CD4-positive, alpha-beta T cell treated with Interferon alpha-2 for 1 hour (primary cell): ENCODE measurements around the gene CUL1.

Source experiments
- DNase-seq, 2 donors: peaks; one replicate each; pipeline ENCODE4 v3.0.0-alpha.2; 2020 to 2022

Gene CUL1

GRCh38 chr7:148721390-148721789, 22.7 kb downstream of the CUL1 start:
- DNase-seq = no peak

GRCh38 chr7:148722340-148723165, 23.9 kb downstream of the CUL1 start:
- no peak for DNase-seq

GRCh38 chr7:148723166-148723559, 24.5 kb downstream of the CUL1 start:
- no peak for DNase-seq

GRCh38 chr7:148723846-148724245, 25.1 kb downstream of the CUL1 start:
- DNase-seq = no peak

- DNase-seq = no peak
These were observed 27.7 kb downstream of the CUL1 start for GRCh38 chr7:148726385-148726784.

GRCh38 chr7:148727501-148728278, 29.0 kb downstream of the CUL1 start:
- no peak for DNase-seq

- DNase-seq = no peak
These were observed 31.5 kb downstream of the CUL1 start for GRCh38 chr7:148729984-148730733.

GRCh38 chr7:148732862-148733261, 34.2 kb downstream of the CUL1 start:
- no peak for DNase-seq

GRCh38 chr7:148733496-148733895, 34.8 kb downstream of the CUL1 start:
- no peak for DNase-seq

- no peak for DNase-seq
These were observed 36.4 kb downstream of the CUL1 start for GRCh38 chr7:148735141-148735540.

GRCh38 chr7:148735967-148736366, 37.3 kb downstream of the CUL1 start:
- no peak for DNase-seq

- DNase-seq = no peak
These were observed 40.2 kb downstream of the CUL1 start for GRCh38 chr7:148738737-148739535.

GRCh38 chr7:148746135-148746534, 47.4 kb downstream of the CUL1 start:
- DNase-seq = no peak

- peak in 1 of 2 donors; percentile 28 for DNase-seq
These were observed 48.6 kb downstream of the CUL1 start for GRCh38 chr7:148747274-148747673.

- no peak for DNase-seq
These were observed 52.0 kb downstream of the CUL1 start for GRCh38 chr7:148750442-148751355.

- no peak for DNase-seq
These were observed 54.5 kb downstream of the CUL1 start for GRCh38 chr7:148753224-148753623.

- DNase-seq = no peak
These were observed 56.2 kb downstream of the CUL1 start for GRCh38 chr7:148754912-148755311.

GRCh38 chr7:148761499-148762278, 63.0 kb downstream of the CUL1 start:
- DNase-seq = no peak

- DNase-seq = no peak
These were observed 64.9 kb downstream of the CUL1 start for GRCh38 chr7:148763622-148764021.

GRCh38 chr7:148770004-148770403, 71.3 kb downstream of the CUL1 start:
- no peak for DNase-seq
